Subcutaneous adipose tissue (tissue), 4 donors: ENCODE measurements around the gene TET3. TPM values are rescaled to one million over a fixed set of nuclear protein-coding genes. Genes with fewer than 3 reads are reported as not detected.

Experiments
- total RNA-seq, 4 donors: library from RNA; depleted of rRNA; stranded (reverse); fragments of >200 nt; gene quantifications; one replicate each; pipeline ENCODE4 v1.1.0, GENCODE V29; 2016
- TF ChIP-seq, protein P1 (sequence below): fragments of 450-650 bp; IDR thresholded peaks from one replicate; pipeline ENCODE4 v1.5.1; 2016; ENCODE audit warnings: low read depth, mild to moderate bottlenecking, control low read depth, antibody characterized with exemption, moderate library complexity

TET3 gene
- total RNA-seq, 4 donors from 2014 or later, result 5.8 to 11.4 (median 7.8) TPM

DNA sequence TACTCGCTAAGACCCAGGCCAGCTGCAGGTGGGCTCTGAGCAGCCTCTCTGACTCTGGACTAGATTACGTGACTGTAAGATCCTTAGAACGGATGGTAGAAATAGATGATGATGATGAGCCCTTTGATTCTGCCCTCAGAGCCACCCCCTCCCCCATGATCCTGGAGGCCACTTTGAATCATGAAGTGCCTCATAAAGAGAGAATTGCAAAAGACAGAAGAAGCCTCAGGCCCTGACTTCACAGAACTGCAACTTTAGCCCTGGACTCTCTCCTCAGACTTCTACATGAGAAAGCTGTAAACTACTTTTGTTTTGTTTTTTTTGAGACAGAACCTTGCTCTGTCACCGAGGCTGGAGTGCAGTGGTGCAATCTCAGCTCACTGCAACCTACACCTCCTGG lies 15.4 kb upstream of the TET3 start:
- TF ChIP-seq, protein P1, sequence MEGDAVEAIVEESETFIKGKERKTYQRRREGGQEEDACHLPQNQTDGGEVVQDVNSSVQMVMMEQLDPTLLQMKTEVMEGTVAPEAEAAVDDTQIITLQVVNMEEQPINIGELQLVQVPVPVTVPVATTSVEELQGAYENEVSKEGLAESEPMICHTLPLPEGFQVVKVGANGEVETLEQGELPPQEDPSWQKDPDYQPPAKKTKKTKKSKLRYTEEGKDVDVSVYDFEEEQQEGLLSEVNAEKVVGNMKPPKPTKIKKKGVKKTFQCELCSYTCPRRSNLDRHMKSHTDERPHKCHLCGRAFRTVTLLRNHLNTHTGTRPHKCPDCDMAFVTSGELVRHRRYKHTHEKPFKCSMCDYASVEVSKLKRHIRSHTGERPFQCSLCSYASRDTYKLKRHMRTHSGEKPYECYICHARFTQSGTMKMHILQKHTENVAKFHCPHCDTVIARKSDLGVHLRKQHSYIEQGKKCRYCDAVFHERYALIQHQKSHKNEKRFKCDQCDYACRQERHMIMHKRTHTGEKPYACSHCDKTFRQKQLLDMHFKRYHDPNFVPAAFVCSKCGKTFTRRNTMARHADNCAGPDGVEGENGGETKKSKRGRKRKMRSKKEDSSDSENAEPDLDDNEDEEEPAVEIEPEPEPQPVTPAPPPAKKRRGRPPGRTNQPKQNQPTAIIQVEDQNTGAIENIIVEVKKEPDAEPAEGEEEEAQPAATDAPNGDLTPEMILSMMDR, result no peak

DNA sequence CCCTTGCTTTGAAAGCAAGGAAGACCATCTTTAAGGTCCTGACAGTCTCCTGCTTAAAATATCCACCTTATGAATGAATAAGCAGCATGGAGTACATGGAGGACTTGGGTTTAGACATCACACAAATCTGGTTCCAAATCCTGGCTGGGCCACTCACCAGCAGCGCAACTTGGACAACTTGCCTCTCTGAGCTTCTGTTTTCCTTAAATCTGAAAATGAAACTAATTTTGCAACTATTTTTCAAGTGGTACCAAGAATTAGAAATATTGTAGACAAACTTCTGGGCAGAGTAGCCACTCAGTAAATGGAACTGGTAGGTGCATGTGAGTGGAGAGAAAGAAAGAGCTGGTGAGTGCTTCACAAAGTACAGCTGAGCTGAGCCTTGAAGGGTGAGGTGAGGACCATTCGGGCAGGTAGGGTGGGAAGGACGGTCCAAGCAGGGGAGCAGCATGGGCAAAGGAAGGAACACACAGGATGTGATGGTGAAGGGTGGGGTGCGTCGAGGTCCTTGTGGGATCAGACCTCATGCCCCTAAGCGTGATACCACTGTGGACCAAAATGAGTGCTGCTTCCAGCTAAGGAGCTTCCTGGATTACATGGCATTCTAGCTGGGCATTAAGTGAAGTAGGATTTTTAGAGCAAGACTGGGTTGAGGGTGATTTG lies 14.4 kb upstream of the TET3 start:
- TF ChIP-seq, protein P1, result no peak

DNA sequence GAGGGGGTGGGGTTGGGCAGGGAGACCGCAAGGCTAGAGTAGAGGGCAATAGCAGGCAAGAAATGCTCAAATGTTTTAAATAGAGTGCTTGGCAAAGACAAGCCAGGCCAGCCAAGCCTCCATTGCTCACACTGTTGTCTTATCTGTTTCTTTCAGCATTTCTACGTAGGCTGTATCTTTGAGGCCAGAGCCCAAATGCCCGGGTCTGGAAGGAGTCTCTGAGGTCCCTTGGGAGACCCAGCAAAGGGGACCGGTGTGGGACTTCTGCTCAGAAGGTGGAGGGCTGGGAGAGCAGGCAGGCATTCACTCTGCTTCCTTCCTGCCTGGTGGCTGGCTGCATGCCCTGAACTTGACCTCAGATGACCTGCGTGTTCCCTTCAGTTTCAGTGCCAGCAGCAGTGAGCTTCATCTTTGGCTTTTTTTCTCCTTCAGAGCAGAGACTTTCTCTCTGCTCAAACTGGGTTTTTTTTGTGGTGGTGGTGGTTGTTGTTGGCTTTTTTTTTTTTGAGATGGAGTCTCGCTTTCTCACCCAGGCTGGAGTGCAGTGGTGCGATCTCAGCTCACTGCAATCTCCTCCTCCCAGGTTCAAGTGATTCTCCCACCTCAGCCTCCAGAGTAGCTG lies 13.7 kb upstream of the TET3 start:
- TF ChIP-seq, protein P1, result no peak

DNA sequence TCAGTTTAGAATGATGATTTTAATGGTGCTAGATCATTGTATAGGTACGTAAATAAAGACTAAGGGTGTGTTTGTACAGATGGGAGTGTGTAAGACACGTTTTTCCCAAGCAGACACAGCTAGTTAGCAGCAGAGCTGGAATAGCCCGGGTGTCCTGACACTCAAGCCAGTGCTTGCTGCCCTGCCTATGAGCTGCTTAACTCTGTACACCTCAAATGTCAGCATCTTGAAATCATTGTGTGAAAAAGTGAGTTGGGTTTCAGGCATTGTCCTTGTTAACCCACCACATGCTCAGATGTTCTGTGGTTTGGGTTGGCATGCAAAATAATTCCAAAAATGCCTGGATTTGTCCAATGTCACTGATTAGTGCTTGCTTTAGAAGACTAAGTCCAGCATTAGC lies 13.0 kb upstream of the TET3 start:
- TF ChIP-seq, protein P1, result no peak

DNA sequence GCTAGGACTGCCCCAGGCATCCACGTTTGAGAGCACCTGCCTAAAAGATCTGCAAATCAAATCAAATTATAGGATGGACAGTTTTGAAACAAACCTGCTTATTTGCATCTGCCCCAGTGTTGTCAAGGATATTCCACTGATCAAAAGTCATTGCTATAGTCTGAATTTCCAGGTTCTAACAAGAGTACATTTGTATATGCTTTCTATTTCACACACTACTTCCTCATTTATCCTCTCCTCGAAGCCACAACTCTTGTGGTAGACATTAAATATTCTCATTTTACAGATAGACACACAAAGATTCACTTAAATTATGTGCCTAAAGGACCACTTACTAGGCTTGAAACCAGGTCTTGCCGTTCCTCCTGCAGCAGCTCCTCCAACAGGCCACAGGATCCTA lies 11.9 kb upstream of the TET3 start:
- TF ChIP-seq, protein P1, result no peak

DNA sequence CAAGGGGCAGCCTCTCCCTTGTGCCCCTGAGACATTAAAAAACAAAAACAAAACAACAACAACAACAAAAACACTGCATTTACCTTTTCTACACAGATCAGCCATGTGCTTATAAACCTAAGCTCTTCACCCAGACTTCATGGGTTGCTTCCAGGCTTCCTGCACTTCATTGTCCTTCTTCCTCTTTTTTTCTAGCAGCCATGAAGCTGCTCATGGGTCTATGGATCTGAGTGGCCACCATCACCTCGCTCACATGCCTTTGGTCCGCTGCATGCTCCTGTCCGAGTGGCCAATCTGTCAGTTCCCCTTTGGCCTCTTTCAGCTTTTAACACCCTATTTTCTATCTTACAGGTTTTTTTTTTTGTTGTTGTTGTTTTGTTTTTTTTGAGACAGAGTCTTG lies 9.0 kb upstream of the TET3 start:
- TF ChIP-seq, protein P1, result no peak

DNA sequence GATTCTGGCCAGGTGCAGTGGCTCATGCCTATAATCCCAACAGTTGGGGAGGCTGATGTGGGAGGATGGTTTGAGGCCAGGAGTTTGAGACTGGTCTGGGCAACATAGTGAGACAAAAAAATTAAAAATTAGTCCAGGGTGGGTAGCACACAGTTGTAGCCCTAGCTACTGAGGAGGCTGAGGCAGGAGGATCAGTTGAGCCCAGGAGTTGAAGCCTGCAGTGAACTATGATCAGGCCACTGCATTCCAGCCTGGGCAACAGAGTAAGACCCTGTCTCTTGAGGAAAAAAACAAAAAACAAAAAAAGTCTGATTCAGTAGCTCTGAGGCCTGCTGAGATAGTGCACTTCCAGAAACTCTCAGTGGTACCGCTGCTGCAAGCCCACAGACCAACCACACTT lies 7.9 kb upstream of the TET3 start:
- TF ChIP-seq, protein P1, result no peak
